H1 (cell line): ENCODE data around the gene CDPF1.

ENCODE experiments used
- ASH2L ChIP-seq: fragments of 200-600, 300-600 bp; sonication (generic); IDR thresholded peaks from one replicate; pipeline ENCODE4 v1.7.1; 2017; ENCODE audit warnings: low read length
- BACH1 ChIP-seq: IDR thresholded peaks from 2 replicates; pipeline ENCODE4 v1.6.1; 2012; ENCODE audit warnings: low read length, improper control_type of control experiment
- JUN ChIP-seq: IDR thresholded peaks from 2 replicates; pipeline ENCODE4 v1.6.1; 2011; ENCODE audit warnings: low read depth, mild to moderate bottlenecking, improper control_type of control experiment, low read length
- MAFK ChIP-seq: IDR thresholded peaks from 2 replicates; pipeline ENCODE4 v1.6.1; 2012; ENCODE audit warnings: low read depth, mild to moderate bottlenecking, improper control_type of control experiment, low read length
- NANOG ChIP-seq: IDR thresholded peaks from 2 replicates; pipeline ENCODE4 v1.6.1; 2011; ENCODE audit warnings: low read length, low read depth, mild to moderate bottlenecking, inconsistent platforms; ENCODE audit not compliant: insufficient read depth, poor library complexity, severe bottlenecking
- POLR2AphosphoS5 ChIP-seq: IDR thresholded peaks from 2 replicates; pipeline ENCODE4 v1.6.1; 2011; ENCODE audit warnings: low read depth, low read length
- RAD21 ChIP-seq, 2 experiments: IDR thresholded peaks in 1 of 2; conservative IDR thresholded peaks in 1 of 2; 2 replicates each; pipeline ENCODE4 v1.6.1; 2011; ENCODE audit warnings: low read depth in 2 of 2, low read length in 2 of 2, improper control_type of control experiment in 1 of 2, inconsistent platforms in 1 of 2, mild to moderate bottlenecking in 1 of 2, moderate library complexity in 1 of 2
- RBBP5 ChIP-seq: IDR thresholded peaks from 2 replicates; pipeline ENCODE4 v1.7.1; 2012; ENCODE audit warnings: low read depth, mild to moderate bottlenecking, inconsistent platforms, low read length, moderate library complexity, borderline replicate concordance
- SIX5 ChIP-seq: IDR thresholded peaks from 2 replicates; pipeline ENCODE4 v1.6.1; 2011; ENCODE audit warnings: mild to moderate bottlenecking, low read depth, low read length
- SP1 ChIP-seq: IDR thresholded peaks from 2 replicates; pipeline ENCODE4 v1.6.1; 2011; ENCODE audit warnings: low read depth, low read length
- SP4 ChIP-seq: IDR thresholded peaks from 2 replicates; pipeline ENCODE4 v1.6.1; 2012; ENCODE audit warnings: low read length, inconsistent platforms
- TF ChIP-seq, protein P1 (sequence below), 3 experiments: IDR thresholded peaks; 1 replicate in 2 of 3; 2 replicates in 1 of 3; pipeline versions ENCODE4 v1.5.1 to v1.6.1; 2011; ENCODE audit warnings: low read length in 3 of 3, mild to moderate bottlenecking in 3 of 3, inconsistent platforms in 2 of 3, low read depth in 1 of 3, moderate library complexity in 1 of 3; ENCODE audit not compliant: insufficient read depth in 1 of 3; ENCODE audit errors: control extremely low read depth in 1 of 3

DNA sequence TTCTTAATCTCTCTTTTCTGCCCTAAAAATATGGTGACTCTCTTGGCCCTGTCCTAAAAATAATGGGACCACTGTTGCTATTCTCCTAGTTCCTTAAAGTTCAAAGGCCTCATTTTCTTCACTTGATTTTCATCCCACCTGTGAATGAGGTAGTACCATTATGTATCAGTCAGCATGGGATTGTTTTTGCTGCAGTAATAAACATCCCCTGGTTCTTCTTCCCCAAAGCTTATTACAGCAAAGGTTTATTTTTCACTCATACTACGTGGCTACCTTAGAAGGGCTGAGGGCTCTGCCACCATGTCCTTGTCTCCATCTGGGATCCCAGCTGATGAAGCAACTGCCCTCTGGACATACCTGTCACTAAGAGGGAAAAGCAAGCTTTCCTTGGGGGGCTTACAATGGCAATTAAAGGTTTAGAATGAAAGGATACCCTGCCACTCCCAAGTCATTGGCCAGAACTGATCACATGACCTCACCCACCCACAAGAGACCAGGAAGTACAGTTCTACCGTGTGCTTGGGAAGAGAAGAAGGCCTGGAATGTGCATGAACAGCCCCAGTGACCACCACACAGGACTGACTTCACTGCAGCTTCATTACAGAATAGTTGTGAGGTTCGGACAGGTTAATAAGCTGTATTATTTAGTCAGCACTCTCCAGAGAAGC is 25.5 kb upstream of the CDPF1 start:
- TF ChIP-seq, protein P1, sequence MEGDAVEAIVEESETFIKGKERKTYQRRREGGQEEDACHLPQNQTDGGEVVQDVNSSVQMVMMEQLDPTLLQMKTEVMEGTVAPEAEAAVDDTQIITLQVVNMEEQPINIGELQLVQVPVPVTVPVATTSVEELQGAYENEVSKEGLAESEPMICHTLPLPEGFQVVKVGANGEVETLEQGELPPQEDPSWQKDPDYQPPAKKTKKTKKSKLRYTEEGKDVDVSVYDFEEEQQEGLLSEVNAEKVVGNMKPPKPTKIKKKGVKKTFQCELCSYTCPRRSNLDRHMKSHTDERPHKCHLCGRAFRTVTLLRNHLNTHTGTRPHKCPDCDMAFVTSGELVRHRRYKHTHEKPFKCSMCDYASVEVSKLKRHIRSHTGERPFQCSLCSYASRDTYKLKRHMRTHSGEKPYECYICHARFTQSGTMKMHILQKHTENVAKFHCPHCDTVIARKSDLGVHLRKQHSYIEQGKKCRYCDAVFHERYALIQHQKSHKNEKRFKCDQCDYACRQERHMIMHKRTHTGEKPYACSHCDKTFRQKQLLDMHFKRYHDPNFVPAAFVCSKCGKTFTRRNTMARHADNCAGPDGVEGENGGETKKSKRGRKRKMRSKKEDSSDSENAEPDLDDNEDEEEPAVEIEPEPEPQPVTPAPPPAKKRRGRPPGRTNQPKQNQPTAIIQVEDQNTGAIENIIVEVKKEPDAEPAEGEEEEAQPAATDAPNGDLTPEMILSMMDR (IDR thresholded peaks at IDR 0.05; ENCODE audit: control extremely low read depth in 1 of 3, insufficient read depth in 1 of 3, low read depth in 1 of 3, low read length in 3 of 3) = no peak
- TF ChIP-seq RBBP5 (no peak), MAFK (no peak), RAD21 (IDR thresholded peaks at IDR 0.05 in 1 of 2, conservative IDR thresholded peaks at IDR 0.05 in 1 of 2; ENCODE audit: low read depth in 2 of 2, low read length in 2 of 2) (no peak), BACH1 (no peak), JUN (no peak), SP1 (no peak), ASH2L (no peak), POLR2AphosphoS5 (no peak), NANOG (no peak), SP4 (no peak), SIX5 (no peak)
